Stimulated activated CD8-positive, alpha-beta memory T cell treated with anti-CD3 and anti-CD28 coated beads, Interleukin-15, amount 100 ng/mL, for 4 hours (primary cell): ENCODE data around the gene ERC2.

ENCODE experiments used
- DNase-seq, 2 donors: peaks; one replicate each; pipeline ENCODE4 v3.0.0-alpha.2; 2020; ENCODE audit warnings: low read depth in 2 of 2

ERC2 gene

GRCh38 chr3:55827786-55828185, 640.5 kb downstream of the ERC2 start:
- DNase-seq, result no peak

GRCh38 chr3:55826731-55827496, 641.4 kb downstream of the ERC2 start:
- DNase-seq, result no peak

GRCh38 chr3:55826097-55826496, 642.2 kb downstream of the ERC2 start:
- DNase-seq, result no peak

GRCh38 chr3:55824406-55824805, 643.9 kb downstream of the ERC2 start:
- no peak for DNase-seq

- no peak for DNase-seq
Observed at GRCh38 chr3:55823829-55824228, 644.4 kb downstream of the ERC2 start.

GRCh38 chr3:55823001-55823400, 645.3 kb downstream of the ERC2 start:
- DNase-seq, result no peak

GRCh38 chr3:55819005-55819404, 649.3 kb downstream of the ERC2 start:
- no peak for DNase-seq

- no peak for DNase-seq
Observed at GRCh38 chr3:55818485-55818884, 649.8 kb downstream of the ERC2 start.

- DNase-seq, result no peak
Observed at GRCh38 chr3:55816794-55817576, 651.3 kb downstream of the ERC2 start.

GRCh38 chr3:55815262-55815661, 653.0 kb downstream of the ERC2 start:
- DNase-seq, result no peak

GRCh38 chr3:55813268-55814097, 654.8 kb downstream of the ERC2 start:
- DNase-seq, result no peak

GRCh38 chr3:55812394-55813013, 655.8 kb downstream of the ERC2 start:
- no peak for DNase-seq

GRCh38 chr3:55807210-55807609, 661.1 kb downstream of the ERC2 start:
- no peak for DNase-seq

- no peak for DNase-seq
Observed at GRCh38 chr3:55805169-55805568, 663.1 kb downstream of the ERC2 start.

- no peak for DNase-seq
Observed at GRCh38 chr3:55804170-55805095, 663.8 kb downstream of the ERC2 start.

- DNase-seq, result no peak
Observed at GRCh38 chr3:55802816-55803215, 665.5 kb downstream of the ERC2 start.

- DNase-seq, result no peak
Observed at GRCh38 chr3:55801676-55802075, 666.6 kb downstream of the ERC2 start.

- DNase-seq, result no peak
Observed at GRCh38 chr3:55801068-55801467, 667.2 kb downstream of the ERC2 start.

GRCh38 chr3:55797775-55798174, 670.5 kb downstream of the ERC2 start:
- no peak for DNase-seq

- DNase-seq, result no peak
Observed at GRCh38 chr3:55797084-55797483, 671.2 kb downstream of the ERC2 start.

- no peak for DNase-seq
Observed at GRCh38 chr3:55796533-55796932, 671.7 kb downstream of the ERC2 start.
